Hepatocyte (in vitro differentiated cells): ENCODE measurements around the gene LRMDA. TPM values are rescaled to one million over a fixed set of nuclear protein-coding genes. Genes with fewer than 3 reads are reported as not detected.

Experiments
- DNase-seq: peaks from one replicate; pipeline ENCODE4 v3.0.0-alpha.2; 2016; ENCODE audit warnings: low spot score
- H2AFZ ChIP-seq: fragments of 200-600 bp; sonication (generic); 2 replicates; pipeline ENCODE4 v1.6.0; 2016; ENCODE audit warnings: antibody characterized with exemption, mild to moderate bottlenecking
- H3K27ac ChIP-seq: fragments of 200-600 bp; sonication (generic); 2 replicates; pipeline ENCODE4 v1.5.1; 2016; ENCODE audit warnings: mild to moderate bottlenecking
- H3K27me3 ChIP-seq: fragments of 200-600 bp; sonication (generic); 2 replicates; pipeline ENCODE4 v1.6.1; 2016
- H3K36me3 ChIP-seq: fragments of 200-600 bp; sonication (generic); replicated peaks from 2 replicates; pipeline ENCODE4 v1.5.1; 2016; ENCODE audit warnings: low read depth; ENCODE audit not compliant: insufficient read depth
- H3K4me1 ChIP-seq: fragments of 200-600 bp; sonication (generic); 2 replicates; pipeline ENCODE4 v1.5.1; 2016; ENCODE audit warnings: mild to moderate bottlenecking, moderate library complexity; ENCODE audit not compliant: insufficient read depth
- H3K4me2 ChIP-seq: fragments of 200-600 bp; sonication (generic); 2 replicates; pipeline ENCODE4 v1.6.0; 2016
- H3K4me3 ChIP-seq: fragments of 200-600 bp; sonication (generic); 2 replicates; pipeline ENCODE4 v1.5.1; 2016; ENCODE audit warnings: mild to moderate bottlenecking
- H3K79me2 ChIP-seq: fragments of 200-600 bp; sonication (generic); 2 replicates; pipeline ENCODE4 v1.6.0; 2017; ENCODE audit warnings: mild to moderate bottlenecking
- H3K9me2 ChIP-seq: fragments of 200-600 bp; sonication (generic); replicated peaks from 2 replicates; pipeline ENCODE4 v1.6.0; 2017; ENCODE audit warnings: mild to moderate bottlenecking; ENCODE audit not compliant: insufficient read depth
- H3K9me3 ChIP-seq: fragments of 200-600 bp; sonication (generic); 2 replicates; pipeline ENCODE4 v1.5.1; 2016; ENCODE audit warnings: low read depth, mild to moderate bottlenecking
- H4K20me1 ChIP-seq: fragments of 200-600 bp; sonication (generic); 2 replicates; pipeline ENCODE4 v1.6.0; 2016; ENCODE audit warnings: mild to moderate bottlenecking; ENCODE audit not compliant: insufficient read depth, poor library complexity, severe bottlenecking
- CTCF ChIP-seq: fragments of 200-600 bp; sonication (generic); IDR thresholded peaks from 2 replicates; pipeline ENCODE4 v1.5.1; 2016; ENCODE audit warnings: antibody characterized with exemption, mild to moderate bottlenecking; ENCODE audit not compliant: poor library complexity
- EZH2 ChIP-seq: fragments of 200-600 bp; sonication (generic); IDR thresholded peaks from 2 replicates; pipeline ENCODE4 v1.6.1; 2016; ENCODE audit warnings: antibody characterized with exemption, mild to moderate bottlenecking, borderline replicate concordance
- EZH2phosphoT487 ChIP-seq: fragments of 200-600 bp; sonication (generic); IDR thresholded peaks from one replicate; pipeline ENCODE4 v1.6.1; 2018; ENCODE audit warnings: antibody characterized with exemption, mild to moderate bottlenecking, low read depth, moderate library complexity; ENCODE audit not compliant: unreplicated experiment, severe bottlenecking
- WGBS: methylation state at CpG from one replicate; pipeline ENCODE4 v1.1.6; 2016; ENCODE audit warnings: low lambda C conversion rate; ENCODE audit errors: missing lambda C conversion rate; 5-methylcytosine and 5-hydroxymethylcytosine counted together
- polyA plus RNA-seq: library from polyadenylated mRNA; unstranded; fragments of >200 nt; fragmentation: Nextera tagmentation; extraction: Ambion mirVana; gene quantifications from 2 replicates; pipeline ENCODE4 v1.2.1, GENCODE V29; 2016
- total RNA-seq: library from RNA; depleted of rRNA; stranded (reverse); fragments of >200 nt; gene quantifications from 2 replicates; pipeline ENCODE4 v1.2.3, GENCODE V29; 2014

Gene LRMDA
- total and polyA plus RNA-seq, 2 experiments from 2014 or later, result 5.6 to 15.7 TPM

- WGBS, result 67% methylated on average over 4 of the region's 4 CpGs
- Histone ChIP-seq H3K4me2 (no peak overlapping the region), H3K27ac (no peak overlapping the region), H3K4me3 (no peak overlapping the region), H3K9me3 (no peaks in the 10 kb centered on the region), H3K27me3 (no peaks in the 10 kb centered on the region), H3K9me2 (no peaks in the 10 kb centered on the region), H3K36me3 (no peaks in the 10 kb centered on the region), H4K20me1 (no peaks in the 10 kb centered on the region), H3K4me1 (peaks cover 6% of the 10 kb centered on the region), H3K79me2 (no peaks in the 10 kb centered on the region), H2AFZ (no peak overlapping the region)
- DNase-seq, result no peak
- no peak for TF ChIP-seq EZH2
- TF ChIP-seq EZH2phosphoT487, result no peak
- no peak for TF ChIP-seq CTCF
Measured at GRCh38 chr10:76178532-76179292, 747.3 kb downstream of the LRMDA start.

GRCh38 chr10:76179806-76180205, 748.4 kb downstream of the LRMDA start:
- Histone ChIP-seq H3K4me2 (no peak overlapping the region), H4K20me1 (no peaks in the 10 kb centered on the region), H3K4me3 (no peak overlapping the region), H3K27ac (no peak overlapping the region), H3K79me2 (no peaks in the 10 kb centered on the region), H3K9me3 (no peaks in the 10 kb centered on the region), H3K36me3 (no peaks in the 10 kb centered on the region), H3K27me3 (no peaks in the 10 kb centered on the region), H3K4me1 (peaks cover 6% of the 10 kb centered on the region), H2AFZ (no peak overlapping the region), H3K9me2 (no peaks in the 10 kb centered on the region)
- WGBS, result 92% methylated on average over 5 of the region's 5 CpGs
- DNase-seq, result no peak
- TF ChIP-seq CTCF (no peak), EZH2phosphoT487 (no peak), EZH2 (no peak)

GRCh38 chr10:76184647-76185046, 753.2 kb downstream of the LRMDA start:
- no peak for DNase-seq
- no peak overlapping the region for H3K27ac ChIP-seq
- no peaks in the 10 kb centered on the region for H3K27me3 ChIP-seq
- no peaks in the 10 kb centered on the region for H3K9me3 ChIP-seq
- H3K36me3 ChIP-seq, result no peaks in the 10 kb centered on the region
- H3K4me3 ChIP-seq, result no peak overlapping the region
- no peaks in the 10 kb centered on the region for H4K20me1 ChIP-seq
- TF ChIP-seq CTCF, result no peak
- no peak for TF ChIP-seq EZH2phosphoT487
- TF ChIP-seq EZH2, result no peak
- no peaks in the 10 kb centered on the region for H3K9me2 ChIP-seq
- peaks cover 18% of the 10 kb centered on the region for H3K4me1 ChIP-seq
- no peak overlapping the region for H2AFZ ChIP-seq
- no peak overlapping the region for H3K4me2 ChIP-seq
- WGBS, result 96% methylated on average over 5 of the region's 5 CpGs
- no peaks in the 10 kb centered on the region for H3K79me2 ChIP-seq
